Upper lobe of left lung (tissue), 6 donors: ENCODE results near the gene USP36. TPM values are rescaled to one million over a fixed set of nuclear protein-coding genes. Genes with fewer than 3 reads are reported as not detected.

ENCODE experiments used
- ATAC-seq, 2 donors: fragments of 200-7000 bp; cut with Tn5 transposase; one replicate each; pipeline ENCODE4 v1.9.1; 2022; ENCODE audit warnings: mild to moderate bottlenecking in 2 of 2, moderate library complexity in 2 of 2; ENCODE audit not compliant: low FRiP score in 2 of 2
- DNase-seq, 2 donors: peaks; one replicate each; pipeline ENCODE4 v3.0.0-alpha.2; 2019 to 2020
- H3K27ac ChIP-seq, 4 donors: fragments of 200-600 bp; sonication (generic); one replicate each; pipeline ENCODE4 v1.5.1; 2016 to 2019
- H3K27me3 ChIP-seq, 4 donors: fragments of 200-600 bp; sonication (generic); one replicate each; pipeline ENCODE4 v1.5.1; 2017 to 2019
- H3K36me3 ChIP-seq, 4 donors: fragments of 200-600 bp; sonication (generic); one replicate each; pipeline ENCODE4 v1.5.1; 2016 to 2019
- H3K4me1 ChIP-seq, 4 donors: fragments of 200-600 bp; sonication (generic); one replicate each; pipeline ENCODE4 v1.5.1; 2018 to 2019
- H3K4me3 ChIP-seq, 4 donors: fragments of 200-600 bp; sonication (generic); one replicate each; pipeline ENCODE4 v1.5.1; 2017 to 2019; ENCODE audit warnings: mild to moderate bottlenecking in 2 of 4, moderate library complexity in 1 of 4
- H3K9me3 ChIP-seq, 4 donors: fragments of 200-600 bp; sonication (generic); one replicate each; pipeline ENCODE4 v1.5.1; 2018 to 2019
- CTCF ChIP-seq, 6 experiments: fragments of 450-650 bp in 4 of 6; fragments of 200-600 bp in 2 of 6; sonication (generic) in 2 of 6; IDR thresholded peaks; one replicate each; pipeline ENCODE4 v1.5.1; 2016 to 2019; ENCODE audit warnings: antibody characterized with exemption in 6 of 6
- EP300 ChIP-seq, 4 donors: sonication (generic); formaldehyde crosslinking; IDR thresholded peaks; one replicate each; pipeline ENCODE4 v1.5.1; 2017; ENCODE audit warnings: antibody characterized with exemption in 4 of 4, control low read depth in 2 of 4
- POLR2A ChIP-seq, 4 donors: fragments of 450-650 bp; IDR thresholded peaks; one replicate each; pipeline ENCODE4 v1.5.1; 2016 to 2017; ENCODE audit warnings: antibody characterized with exemption in 4 of 4, mild to moderate bottlenecking in 2 of 4
- POLR2AphosphoS5 ChIP-seq, 2 donors: sonication (generic); formaldehyde crosslinking; IDR thresholded peaks; one replicate each; pipeline ENCODE4 v1.5.1; 2017; ENCODE audit warnings: antibody characterized with exemption in 2 of 2
- WGBS, 2 donors: methylation state at CpG; one replicate each; pipeline ENCODE4 v1.1.5; 2017 to 2018; 5-methylcytosine and 5-hydroxymethylcytosine counted together
- total RNA-seq, 6 donors: library from RNA; depleted of rRNA in 4 of 6; stranded (reverse); fragments of >200 nt in 4 of 6; gene quantifications; one replicate each; pipeline versions ENCODE4 v1.1.0 to v1.2.1, GENCODE V29; 2016 to 2021
- donor health status: DM: no; HTN: no; CAD: no; lungs with moderate emphysema.
- donor health status: DM: no; HTN: yes; CAD: no; lungs with severe emphysema.

USP36 gene
- total RNA-seq, 6 donors from 2014 or later, result 31.1 to 76.5 (median 55.4) TPM

- H3K36me3 ChIP-seq, result peaks cover 43 to 89% (median 68%) of the 10 kb centered on the region in 4 donors
- ATAC-seq, result no peak
- no peak for DNase-seq
- H3K9me3 ChIP-seq, result no peaks in the 10 kb centered on the region
- no peaks in the 10 kb centered on the region for H3K27me3 ChIP-seq
- H3K4me3 ChIP-seq, result no peak overlapping the region
- no peak overlapping the region for H3K27ac ChIP-seq
- TF ChIP-seq CTCF (IDR thresholded peaks at IDR 0.05) (no peak), POLR2A (IDR thresholded peaks at IDR 0.05) (no peak)
- peaks cover 13 to 22% (median 18%) of the 10 kb centered on the region in 4 donors for H3K4me1 ChIP-seq
- 94 to 97% methylated on average over 8 of the region's 8 CpGs for WGBS, 2 donors
Measured at GRCh38 chr17:78834571-78834970, 6.0 kb downstream of the USP36 start.

DNA sequence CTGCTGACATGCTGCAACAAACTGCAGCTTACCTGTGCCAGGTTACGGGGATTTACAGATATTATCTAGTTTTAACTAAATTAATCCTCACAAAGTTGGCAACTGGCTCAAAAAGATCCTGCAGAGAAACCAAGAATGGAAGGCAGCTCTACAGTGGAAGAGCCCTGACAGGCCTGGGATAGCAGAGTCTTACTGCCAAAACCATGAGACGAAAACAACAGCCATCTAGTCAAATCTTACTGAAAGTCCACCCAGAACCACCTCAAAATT, 8.1 kb downstream of the USP36 start:
- DNase-seq (no peak), ATAC-seq (no peak)
- H3K27me3 ChIP-seq, result no peaks in the 10 kb centered on the region
- 88 to 100% methylated on average over 1 to 2 of the region's 2 CpGs for WGBS, 2 donors
- TF ChIP-seq POLR2A (IDR thresholded peaks at IDR 0.05), result no peak
- TF ChIP-seq POLR2AphosphoS5 (IDR thresholded peaks at IDR 0.05), result no peak
- TF ChIP-seq EP300 (IDR thresholded peaks at IDR 0.05), result no peak
- TF ChIP-seq CTCF (IDR thresholded peaks at IDR 0.05), result no peak
- H3K36me3 ChIP-seq, result peaks cover 60 to 100% (median 85%) of the 10 kb centered on the region in 4 donors
- no peaks in the 10 kb centered on the region for H3K9me3 ChIP-seq
- H3K27ac ChIP-seq, result no peak overlapping the region
- peaks cover 0 to 5% (median under 1%) of the 10 kb centered on the region in 4 donors for H3K4me1 ChIP-seq
- H3K4me3 ChIP-seq, result no peak overlapping the region

- H3K9me3 ChIP-seq, result no peaks in the 10 kb centered on the region
- H3K4me3 ChIP-seq, result no peak overlapping the region
- DNase-seq (no peak), ATAC-seq (no peak)
- TF ChIP-seq POLR2A (IDR thresholded peaks at IDR 0.05) (no peak), POLR2AphosphoS5 (IDR thresholded peaks at IDR 0.05) (no peak), CTCF (IDR thresholded peaks at IDR 0.05) (no peak)
- no peaks in the 10 kb centered on the region for H3K27me3 ChIP-seq
- H3K36me3 ChIP-seq, result peaks cover 59 to 100% (median 86%) of the 10 kb centered on the region in 4 donors
- no peak overlapping the region for H3K27ac ChIP-seq
- peaks cover 0 to 9% (median 0%) of the 10 kb centered on the region in 4 donors for H3K4me1 ChIP-seq
- 81 to 85% methylated on average over 15 of the region's 15 CpGs for WGBS, 2 donors
Measured at GRCh38 chr17:78831688-78832540, 8.7 kb downstream of the USP36 start.

DNA sequence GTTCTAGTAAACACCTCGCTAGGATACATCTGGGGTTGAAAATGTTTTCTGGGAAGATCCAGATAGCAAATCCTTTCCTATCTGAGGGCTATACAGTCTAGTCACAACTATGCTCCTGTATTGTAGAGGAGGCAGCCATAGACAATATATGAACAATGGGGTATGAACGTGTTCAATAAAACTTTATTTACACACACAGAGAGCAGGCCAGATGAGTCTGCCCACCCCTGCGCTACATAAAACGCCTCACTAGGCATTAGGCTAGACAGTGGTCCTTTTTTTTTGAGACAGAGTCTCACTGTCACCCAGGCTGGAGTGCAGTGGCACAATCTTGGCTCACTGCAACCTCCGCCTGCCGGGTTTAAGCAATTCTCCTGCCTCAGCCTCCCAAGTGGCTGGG, 11.1 kb downstream of the USP36 start:
- ATAC-seq, result no peak
- 98 to 100% methylated on average over 6 of the region's 6 CpGs for WGBS, 2 donors
- TF ChIP-seq EP300 (IDR thresholded peaks at IDR 0.05), result no peak
- no peak for TF ChIP-seq POLR2A (IDR thresholded peaks at IDR 0.05)
- TF ChIP-seq CTCF (IDR thresholded peaks at IDR 0.05), result no peak
- TF ChIP-seq POLR2AphosphoS5 (IDR thresholded peaks at IDR 0.05), result no peak
- no peak for DNase-seq
- no peak overlapping the region for H3K27ac ChIP-seq
- H3K4me3 ChIP-seq, result no peak overlapping the region
- no peaks in the 10 kb centered on the region for H3K27me3 ChIP-seq
- H3K4me1 ChIP-seq, result peaks cover 0 to 21% (median 0%) of the 10 kb centered on the region in 4 donors
- peaks cover 53 to 100% (median 81%) of the 10 kb centered on the region in 4 donors for H3K36me3 ChIP-seq
- H3K9me3 ChIP-seq, result no peaks in the 10 kb centered on the region
